D721Med (cell line): Measurements from ENCODE around the gene EFCAB9.
A peak's percentile ranks its signal among the peaks of the same experiment; 100 is the strongest.

Source experiments
- DNase-seq: peaks from one replicate; pipeline ENCODE4 v3.0.0; 2011; ENCODE audit warnings: low spot score; ENCODE audit not compliant: insufficient read length
- FAIRE-seq: peaks from 2 replicates; lab custom pipeline; 2011; peaks lifted over from hg19 to GRCh38; lab: Jason Lieb, UNC
- TF ChIP-seq, protein P1 (sequence below): IDR thresholded peaks from 2 replicates; pipeline ENCODE4 v1.5.1; 2012; ENCODE audit warnings: mild to moderate bottlenecking, control low read depth; ENCODE audit not compliant: insufficient read depth; ENCODE audit errors: missing control alignments

EFCAB9 gene

DNA sequence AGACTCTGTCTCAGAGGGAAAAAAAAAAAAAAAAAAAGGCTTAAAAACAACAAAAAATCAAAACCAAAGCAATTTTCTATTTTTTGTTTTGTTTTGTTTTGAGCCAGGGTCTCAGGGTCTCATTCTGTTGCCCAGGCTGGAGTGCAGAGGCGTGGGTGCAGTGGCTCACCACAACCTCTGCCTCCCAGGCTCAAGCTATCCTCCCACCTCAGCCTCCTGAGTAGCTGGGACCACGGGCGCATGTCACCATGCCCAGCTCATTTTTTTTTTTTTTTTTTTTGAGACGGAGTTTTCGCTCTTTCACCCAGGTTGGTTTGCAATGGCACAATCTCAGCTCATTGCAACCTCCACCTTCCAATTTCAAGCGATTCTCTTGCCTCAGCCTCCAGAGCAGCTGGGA is 11.7 kb upstream of the EFCAB9 start:
- no peak for FAIRE-seq
- TF ChIP-seq, protein P1, sequence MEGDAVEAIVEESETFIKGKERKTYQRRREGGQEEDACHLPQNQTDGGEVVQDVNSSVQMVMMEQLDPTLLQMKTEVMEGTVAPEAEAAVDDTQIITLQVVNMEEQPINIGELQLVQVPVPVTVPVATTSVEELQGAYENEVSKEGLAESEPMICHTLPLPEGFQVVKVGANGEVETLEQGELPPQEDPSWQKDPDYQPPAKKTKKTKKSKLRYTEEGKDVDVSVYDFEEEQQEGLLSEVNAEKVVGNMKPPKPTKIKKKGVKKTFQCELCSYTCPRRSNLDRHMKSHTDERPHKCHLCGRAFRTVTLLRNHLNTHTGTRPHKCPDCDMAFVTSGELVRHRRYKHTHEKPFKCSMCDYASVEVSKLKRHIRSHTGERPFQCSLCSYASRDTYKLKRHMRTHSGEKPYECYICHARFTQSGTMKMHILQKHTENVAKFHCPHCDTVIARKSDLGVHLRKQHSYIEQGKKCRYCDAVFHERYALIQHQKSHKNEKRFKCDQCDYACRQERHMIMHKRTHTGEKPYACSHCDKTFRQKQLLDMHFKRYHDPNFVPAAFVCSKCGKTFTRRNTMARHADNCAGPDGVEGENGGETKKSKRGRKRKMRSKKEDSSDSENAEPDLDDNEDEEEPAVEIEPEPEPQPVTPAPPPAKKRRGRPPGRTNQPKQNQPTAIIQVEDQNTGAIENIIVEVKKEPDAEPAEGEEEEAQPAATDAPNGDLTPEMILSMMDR: no peak
- DNase-seq: no peak

DNA sequence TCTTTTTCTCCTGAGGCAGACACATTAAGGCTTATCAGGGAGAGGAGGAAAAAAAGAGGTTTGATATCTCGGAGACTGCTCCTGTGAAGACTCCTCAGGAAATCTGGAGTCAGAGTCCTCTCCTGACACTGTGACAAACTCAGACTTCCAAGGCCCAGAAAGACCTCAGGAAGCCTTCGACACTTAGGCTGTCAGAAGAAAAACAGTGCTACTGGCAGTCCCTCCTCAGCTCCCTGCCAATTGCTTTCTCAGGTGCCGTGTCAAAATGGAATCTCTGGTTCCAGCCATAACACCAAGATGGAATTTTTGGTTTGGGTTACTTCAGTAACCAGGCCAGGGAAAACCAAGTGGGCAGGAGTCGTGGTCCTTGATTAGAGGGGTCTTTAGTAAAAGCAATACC is 10.1 kb upstream of the EFCAB9 start:
- DNase-seq (no peak), FAIRE-seq (no peak)
- TF ChIP-seq, protein P1: no peak

DNA sequence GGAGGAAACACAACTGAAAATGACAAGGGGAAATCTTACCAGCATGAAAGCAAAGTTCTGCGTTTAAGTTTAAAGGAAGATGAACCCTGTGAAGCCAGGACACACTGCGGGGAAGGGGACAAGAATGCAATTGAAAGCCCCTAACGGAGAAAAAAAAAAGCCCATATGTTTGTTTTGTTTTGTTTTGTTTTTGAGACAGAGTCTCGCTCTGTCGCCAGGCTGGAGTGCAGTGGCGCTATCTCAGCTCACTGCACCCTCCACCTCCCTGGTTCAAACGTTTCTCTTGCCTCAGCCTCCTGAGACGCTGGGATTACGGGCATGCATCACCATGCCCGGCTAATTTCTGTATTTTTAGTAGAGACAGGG is 8.9 kb upstream of the EFCAB9 start:
- DNase-seq (no peak), FAIRE-seq (no peak)
- TF ChIP-seq, protein P1: no peak

DNA sequence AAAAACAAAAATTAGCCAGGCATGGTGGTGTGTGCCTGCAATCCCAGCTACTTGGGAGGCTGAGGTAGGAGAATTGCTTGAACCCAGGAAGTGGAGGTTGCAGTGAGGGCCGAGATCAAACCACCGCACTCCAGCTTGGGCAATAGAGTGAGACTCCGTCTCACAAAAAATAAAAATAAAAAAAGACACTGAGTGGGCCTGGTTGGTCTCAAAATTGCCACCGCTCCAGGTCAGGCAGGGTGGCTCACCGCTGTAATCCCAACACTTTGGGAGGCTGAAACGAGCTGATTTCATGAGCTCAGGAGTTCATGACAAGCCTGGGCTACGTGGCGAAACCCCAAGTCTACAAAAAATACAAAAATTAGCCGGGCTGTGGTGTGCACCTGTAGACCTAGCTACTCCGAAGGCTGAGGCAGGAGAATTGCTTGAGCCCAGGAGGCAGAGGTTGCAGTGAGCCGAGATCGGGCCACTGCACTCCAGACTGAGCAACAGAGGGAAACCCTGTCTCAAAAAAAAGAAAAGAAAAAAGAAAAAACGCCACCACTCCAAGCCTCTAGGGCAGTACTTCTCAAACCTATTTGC is 7.8 kb upstream of the EFCAB9 start:
- FAIRE-seq (no peak), DNase-seq (no peak)
- TF ChIP-seq, protein P1: no peak

DNA sequence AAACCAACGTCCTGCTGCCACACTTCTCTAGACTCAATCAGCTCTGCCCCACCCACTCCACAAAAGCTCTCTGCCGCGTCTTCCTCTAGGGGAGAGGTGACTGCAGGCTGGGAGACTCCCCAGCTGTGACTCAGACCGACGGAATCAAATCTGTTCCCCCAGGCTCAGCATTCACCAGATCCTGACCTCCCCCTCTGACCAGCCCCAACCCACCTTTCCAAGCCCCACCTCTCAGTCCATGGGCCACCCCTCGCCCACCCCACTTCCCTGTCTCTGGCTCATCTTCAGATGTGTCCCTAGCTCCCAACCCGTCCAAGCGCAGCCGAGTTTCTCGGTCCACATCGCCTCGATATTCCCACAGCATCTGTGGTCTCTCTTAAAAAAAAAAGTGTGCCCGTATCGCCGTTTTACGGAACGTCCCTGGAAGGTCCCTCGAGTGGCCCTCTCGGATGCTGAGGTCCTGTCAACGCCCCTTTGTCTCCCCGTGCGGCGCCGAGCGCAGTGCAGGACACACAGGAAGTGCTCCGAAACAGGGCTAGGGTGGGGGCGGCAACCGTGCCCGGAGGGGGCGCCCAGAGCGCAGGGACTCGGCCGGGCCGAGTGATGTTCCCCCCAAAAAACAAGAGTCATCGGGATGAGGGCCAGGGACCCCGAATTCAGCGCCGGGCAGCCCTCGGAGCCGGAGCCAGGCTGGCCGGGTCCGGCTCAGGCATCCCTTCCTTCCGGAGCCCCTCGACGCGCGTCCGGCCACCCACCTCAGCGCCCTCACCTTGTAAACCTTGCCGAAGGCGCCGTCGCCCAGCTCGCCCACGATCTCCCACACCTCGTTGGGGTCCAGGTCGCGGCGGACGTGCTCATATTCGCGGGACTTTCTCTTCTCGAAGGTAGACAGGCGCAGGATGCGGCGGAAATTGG is 6.6 kb upstream of the EFCAB9 start:
- TF ChIP-seq, protein P1: no peak
- FAIRE-seq (no peak), DNase-seq (no peak)

DNA sequence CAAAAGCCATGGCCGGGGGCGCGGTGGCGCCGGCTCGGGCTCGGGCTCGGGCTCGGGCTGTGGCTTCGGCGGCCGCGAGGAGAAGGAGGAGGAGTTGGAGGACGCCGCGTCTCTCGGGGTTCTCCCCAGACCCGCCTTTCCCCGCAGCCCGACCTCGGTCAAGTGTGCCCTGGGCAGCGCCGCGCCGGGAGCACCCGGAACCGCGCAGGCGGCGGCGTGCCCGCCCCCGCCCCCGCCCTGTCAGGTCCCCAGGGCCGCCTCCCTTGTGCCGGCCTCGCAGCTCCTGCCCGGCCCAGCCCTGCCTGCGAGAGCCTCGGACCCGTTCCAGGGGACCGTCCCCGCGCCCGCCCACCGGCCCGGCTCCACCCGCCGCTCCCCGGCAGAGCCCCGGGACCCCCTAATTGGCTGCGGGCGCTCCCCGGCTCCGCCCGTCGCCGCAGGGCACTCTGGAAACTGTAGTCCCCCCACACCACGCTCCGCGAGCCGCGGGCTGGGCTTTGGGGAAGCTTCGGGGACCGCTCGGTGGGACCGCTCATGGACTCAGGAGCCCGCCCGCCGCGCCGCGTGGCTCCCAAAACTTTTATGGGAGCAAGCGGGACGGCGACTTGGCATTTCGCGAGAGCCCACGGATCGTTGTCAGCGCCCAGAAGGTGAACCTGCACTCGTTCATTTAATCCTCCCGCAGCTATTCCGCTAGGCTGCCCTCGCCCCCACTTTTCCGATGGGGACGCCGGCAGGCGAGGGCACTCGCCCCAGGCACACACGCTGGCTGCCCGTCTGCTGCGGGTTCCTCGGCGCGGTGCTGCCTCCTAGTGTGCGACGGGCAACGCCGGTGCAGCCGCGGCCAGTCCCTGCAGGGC is 5.7 kb upstream of the EFCAB9 start, which contains the start of gene STK10:
TSS of gene STK10 (minus strand) at position 192 of the 860 bp plus-strand sequence. CDS start at position 10, 182 bp downstream.
- peak; percentile 80 for DNase-seq
- TF ChIP-seq, protein P1: peak; percentile 66
- no peak for FAIRE-seq
